ENCODE measurements around the gene TFB2M. TPM values are rescaled to one million over a fixed set of nuclear protein-coding genes. Genes with fewer than 3 reads are reported as not detected.

Gene TFB2M
- total RNA-seq, 1 experiment from 2014 or later, result 52.0 TPM

DNA sequence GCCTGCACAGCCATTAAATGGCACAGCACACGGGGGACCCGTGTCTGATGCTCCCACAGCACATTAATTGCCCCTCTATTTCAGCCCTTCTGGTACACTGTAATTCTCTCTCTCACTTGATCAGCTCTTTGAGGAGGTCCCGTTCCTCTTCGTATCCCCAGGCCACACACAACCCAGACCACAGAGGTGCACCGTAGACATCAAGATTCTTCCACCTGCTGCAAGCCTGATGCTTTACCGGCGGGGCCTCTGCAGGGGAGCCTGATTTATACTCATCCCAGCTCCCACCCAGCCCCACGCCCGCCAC, 59.7 kb downstream of the TFB2M start:
- intact Hi-C loops (cut with micrococcal nuclease), result no loop called here
- ChIA-PET CTCF (interaction anchor here (0.6 to 5.1 kb wide), 17 partner anchors 8 to 352 kb away, joined by 3 to 50 read pairs (median 4); partner anchors contain the start of genes CNST and TFB2M), POLR2A (interaction anchor here (1.1 to 3.9 kb wide), 7 partner anchors 8 to 60 kb away, joined by 3 to 31 read pairs (median 6); partner anchors contain the start of genes CNST and TFB2M)
- BruUV-seq (replicated peaks), result no TSS peak
- Mint-ChIP-seq H3K4me3 (ENCODE audit: unreplicated experiment) (peak overlapping the region; percentile 76), H3K27me3 (ENCODE audit: insufficient read depth, unreplicated experiment) (no peaks in the 10 kb centered on the region), H3K9me3 (ENCODE audit: unreplicated experiment) (no peaks in the 10 kb centered on the region), H3K36me3 (ENCODE audit: insufficient read depth, unreplicated experiment) (peaks cover 8% of the 10 kb centered on the region), H3K27ac (ENCODE audit: low read depth, unreplicated experiment) (peak overlapping the region; percentile 18), H3K4me1 (ENCODE audit: insufficient read depth, unreplicated experiment) (peaks cover 35% of the 10 kb centered on the region)
- TF ChIP-seq, protein P1, sequence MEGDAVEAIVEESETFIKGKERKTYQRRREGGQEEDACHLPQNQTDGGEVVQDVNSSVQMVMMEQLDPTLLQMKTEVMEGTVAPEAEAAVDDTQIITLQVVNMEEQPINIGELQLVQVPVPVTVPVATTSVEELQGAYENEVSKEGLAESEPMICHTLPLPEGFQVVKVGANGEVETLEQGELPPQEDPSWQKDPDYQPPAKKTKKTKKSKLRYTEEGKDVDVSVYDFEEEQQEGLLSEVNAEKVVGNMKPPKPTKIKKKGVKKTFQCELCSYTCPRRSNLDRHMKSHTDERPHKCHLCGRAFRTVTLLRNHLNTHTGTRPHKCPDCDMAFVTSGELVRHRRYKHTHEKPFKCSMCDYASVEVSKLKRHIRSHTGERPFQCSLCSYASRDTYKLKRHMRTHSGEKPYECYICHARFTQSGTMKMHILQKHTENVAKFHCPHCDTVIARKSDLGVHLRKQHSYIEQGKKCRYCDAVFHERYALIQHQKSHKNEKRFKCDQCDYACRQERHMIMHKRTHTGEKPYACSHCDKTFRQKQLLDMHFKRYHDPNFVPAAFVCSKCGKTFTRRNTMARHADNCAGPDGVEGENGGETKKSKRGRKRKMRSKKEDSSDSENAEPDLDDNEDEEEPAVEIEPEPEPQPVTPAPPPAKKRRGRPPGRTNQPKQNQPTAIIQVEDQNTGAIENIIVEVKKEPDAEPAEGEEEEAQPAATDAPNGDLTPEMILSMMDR (IDR thresholded peaks at IDR 0.05; ENCODE audit: unreplicated experiment), result no peak
- DNase-seq (ENCODE audit: unreplicated experiment), result no peak

DNA sequence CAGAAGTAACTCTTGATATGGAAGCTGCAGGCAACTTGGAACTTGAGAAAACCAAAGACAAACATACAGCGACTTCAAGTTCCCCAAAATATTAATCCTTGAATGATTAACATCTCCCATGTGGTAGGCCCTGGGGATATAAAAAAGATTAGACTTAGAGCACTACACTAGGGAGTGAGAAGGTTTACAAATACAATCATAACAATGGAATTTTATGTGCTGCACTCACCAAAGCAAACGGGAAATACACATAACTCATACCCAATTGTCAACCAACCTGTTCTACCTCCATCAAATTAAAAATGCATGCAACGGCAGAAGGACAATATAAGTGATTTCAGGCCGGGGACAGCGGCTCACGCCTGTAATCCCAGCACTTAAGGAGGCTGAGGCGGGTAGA, 62.7 kb downstream of the TFB2M start:
- ChIA-PET CTCF (interaction anchor here (0.7 to 1.0 kb wide), 3 partner anchors 11 to 197 kb away, joined by 3 to 6 read pairs (median 4); no protein-coding TSS in a partner anchor), POLR2A (interaction anchor here (0.7 to 1.2 kb wide), 3 partner anchors 9 to 215 kb away, joined by 3 to 4 read pairs (median 3); no protein-coding TSS in a partner anchor)
- H3K4me1 Mint-ChIP-seq (ENCODE audit: insufficient read depth, unreplicated experiment), result peaks cover 35% of the 10 kb centered on the region
- BruUV-seq (replicated peaks), result no TSS peak
- peak overlapping the region; percentile 34 for H3K27ac Mint-ChIP-seq (ENCODE audit: low read depth, unreplicated experiment)
- no peaks in the 10 kb centered on the region for H3K9me3 Mint-ChIP-seq (ENCODE audit: unreplicated experiment)
- DNase-seq (ENCODE audit: unreplicated experiment), result peak; percentile 56
- TF ChIP-seq, protein P1 (IDR thresholded peaks at IDR 0.05; ENCODE audit: unreplicated experiment), result no peak
- H3K36me3 Mint-ChIP-seq (ENCODE audit: insufficient read depth, unreplicated experiment), result peaks cover 8% of the 10 kb centered on the region
- H3K4me3 Mint-ChIP-seq (ENCODE audit: unreplicated experiment), result no peak overlapping the region
- intact Hi-C loops (cut with micrococcal nuclease), result no loop called here
- no peaks in the 10 kb centered on the region for H3K27me3 Mint-ChIP-seq (ENCODE audit: insufficient read depth, unreplicated experiment)

DNA sequence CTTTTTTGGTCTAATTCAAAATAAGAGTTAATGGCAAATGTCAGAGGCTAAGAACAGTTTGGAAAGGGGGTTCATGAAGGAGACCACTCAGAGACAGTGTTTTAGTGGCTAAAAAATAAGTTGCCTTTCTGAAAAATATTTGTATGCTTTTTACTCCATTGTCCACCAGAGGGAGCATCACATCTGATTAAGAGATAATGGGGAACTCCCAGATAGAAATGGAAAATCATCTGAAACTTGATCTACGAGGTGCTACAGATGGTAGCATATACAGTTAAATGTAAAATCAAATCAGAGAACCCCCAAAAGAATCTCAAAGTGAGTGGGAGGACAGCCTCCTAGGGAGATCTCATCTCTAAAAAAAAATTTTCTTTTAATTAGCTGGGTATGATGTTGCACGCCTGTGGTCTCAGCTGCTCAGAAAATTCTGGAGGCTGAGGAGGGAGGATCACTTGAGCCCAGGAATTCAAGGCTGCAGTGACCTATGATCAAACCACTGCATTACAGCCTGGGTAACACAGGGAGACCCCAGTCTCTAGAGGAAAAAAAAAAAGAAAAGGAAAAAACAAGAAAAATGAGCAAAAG, 68.6 kb downstream of the TFB2M start:
- H3K4me3 Mint-ChIP-seq (ENCODE audit: unreplicated experiment), result no peak overlapping the region
- H3K27ac Mint-ChIP-seq (ENCODE audit: low read depth, unreplicated experiment), result no peak overlapping the region
- peak; percentile 91 for DNase-seq (ENCODE audit: unreplicated experiment)
- ChIA-PET CTCF (interaction anchor here (0.6 to 8.6 kb wide), 57 partner anchors 8 to 1801 kb away, joined by 3 to 116 read pairs (median 4); partner anchors contain the start of gene SMYD3), POLR2A (interaction anchor here (1.0 to 1.8 kb wide), 3 partner anchors 9 to 68 kb away, joined by 3 to 8 read pairs (median 4); partner anchors contain the start of genes CNST, SMYD3 and TFB2M)
- peaks cover 7% of the 10 kb centered on the region for H3K4me1 Mint-ChIP-seq (ENCODE audit: insufficient read depth, unreplicated experiment)
- no peaks in the 10 kb centered on the region for H3K27me3 Mint-ChIP-seq (ENCODE audit: insufficient read depth, unreplicated experiment)
- TF ChIP-seq, protein P1 (IDR thresholded peaks at IDR 0.05; ENCODE audit: unreplicated experiment), result peak; percentile 86
- BruUV-seq (replicated peaks), result no TSS peak
- no peaks in the 10 kb centered on the region for H3K9me3 Mint-ChIP-seq (ENCODE audit: unreplicated experiment)
- intact Hi-C loops (cut with micrococcal nuclease), result loop anchor here (1.0 to 5.0 kb wide), 7 partner anchors 31 to 990 kb away; partner anchors contain the start of genes CNST and TFB2M
- peaks cover under 1% of the 10 kb centered on the region for H3K36me3 Mint-ChIP-seq (ENCODE audit: insufficient read depth, unreplicated experiment)

DNA sequence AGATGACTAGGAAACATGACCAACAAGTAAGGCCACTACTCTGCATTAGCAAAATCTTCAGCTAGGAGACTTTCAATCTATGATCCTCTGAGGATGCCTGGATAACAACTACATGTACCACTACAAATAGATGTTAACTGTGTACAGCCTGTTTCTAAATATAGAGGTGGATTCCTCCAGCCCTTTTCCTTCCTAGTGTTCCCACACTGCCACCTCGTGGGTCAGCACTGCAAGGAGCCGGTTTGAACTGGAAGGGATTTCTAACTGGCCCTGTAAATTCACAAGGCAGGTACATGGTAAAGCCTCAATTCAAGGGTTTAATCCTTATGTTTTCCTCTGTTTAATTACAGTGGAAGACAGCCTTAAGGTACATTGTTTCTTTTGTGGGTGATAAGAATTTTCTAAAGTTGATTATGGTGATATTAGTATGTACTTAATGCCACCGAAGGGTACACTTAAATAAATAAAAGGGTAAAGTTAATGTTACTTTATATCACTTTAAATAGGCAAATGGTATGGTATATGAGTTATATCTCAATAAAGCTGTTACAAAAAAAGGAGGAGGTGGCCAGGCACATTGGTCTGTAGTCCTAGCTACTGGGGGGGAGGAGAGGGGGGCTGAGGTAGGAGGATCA, 73.3 kb downstream of the TFB2M start:
- POLR2A ChIA-PET, result interaction anchor here (0.6 to 1.5 kb wide), 6 partner anchors 9 to 74 kb away, joined by 3 to 5 read pairs (median 4); partner anchors contain the start of genes CNST, SMYD3 and TFB2M
- H3K4me1 Mint-ChIP-seq (ENCODE audit: insufficient read depth, unreplicated experiment), result peaks cover 4% of the 10 kb centered on the region
- BruUV-seq (replicated peaks), result no TSS peak
- TF ChIP-seq, protein P1 (IDR thresholded peaks at IDR 0.05; ENCODE audit: unreplicated experiment), result peak; percentile 94
- peaks cover 8% of the 10 kb centered on the region for H3K36me3 Mint-ChIP-seq (ENCODE audit: insufficient read depth, unreplicated experiment)
- no peaks in the 10 kb centered on the region for H3K9me3 Mint-ChIP-seq (ENCODE audit: unreplicated experiment)
- no peak overlapping the region for H3K4me3 Mint-ChIP-seq (ENCODE audit: unreplicated experiment)
- intact Hi-C loops (cut with micrococcal nuclease), result loop anchor here (1.0 to 5.0 kb wide), 5 partner anchors 210 to 1414 kb away; no protein-coding TSS in a partner anchor
- DNase-seq (ENCODE audit: unreplicated experiment), result peak; percentile 86
- no peaks in the 10 kb centered on the region for H3K27me3 Mint-ChIP-seq (ENCODE audit: insufficient read depth, unreplicated experiment)
- CTCF ChIA-PET, result interaction anchor here (0.5 to 8.6 kb wide), 71 partner anchors 10 to 1691 kb away, joined by 3 to 116 read pairs (median 4); partner anchors contain the start of genes KIF26B and SMYD3
- no peak overlapping the region for H3K27ac Mint-ChIP-seq (ENCODE audit: low read depth, unreplicated experiment)

Measured in MCF 10A (cell line).